Brain microvascular endothelial cell (primary cell): ENCODE results near the gene PURB.
"Not testable (repeated sequence)": the region's sequence is repeated elsewhere in the genome, so short reads cannot be mapped to it uniquely, and the experiment has no call there.

Source experiments
- DNase-seq: peaks from one replicate; pipeline ENCODE4 v3.0.0-alpha.2; 2020
- H3K27ac ChIP-seq: fragments of 250-450 bp; sonication (Bioruptor Pico); 2 replicates; pipeline ENCODE4 v1.5.1; 2020; ENCODE audit warnings: mild to moderate bottlenecking, moderate library complexity
- H3K27me3 ChIP-seq: fragments of 250-450 bp; sonication (Bioruptor Pico); replicated peaks from 2 replicates; pipeline ENCODE4 v1.5.1; 2020; ENCODE audit warnings: mild to moderate bottlenecking
- H3K36me3 ChIP-seq: fragments of 250-450 bp; sonication (Bioruptor Pico); replicated peaks from 2 replicates; pipeline ENCODE4 v1.5.1; 2020; ENCODE audit warnings: mild to moderate bottlenecking
- H3K4me3 ChIP-seq: 2 replicates; pipeline ENCODE4 v1.5.1; 2011; ENCODE audit warnings: low read depth, mild to moderate bottlenecking, control low read depth, low read length, moderate library complexity
- CTCF ChIP-seq: IDR thresholded peaks from 2 replicates; pipeline ENCODE4 v1.5.1; 2011; ENCODE audit warnings: low read depth, mild to moderate bottlenecking, moderate library complexity, low read length, control low read depth, inconsistent platforms; ENCODE audit errors: missing control alignments
- in situ Hi-C: cut with HindIII; loops from 2 replicates; pipeline ENCODE4 v1.10.0; 2017; ENCODE audit warnings: low sequenced_read_pairs, low pct_ligation_motif_present

PURB gene

DNA sequence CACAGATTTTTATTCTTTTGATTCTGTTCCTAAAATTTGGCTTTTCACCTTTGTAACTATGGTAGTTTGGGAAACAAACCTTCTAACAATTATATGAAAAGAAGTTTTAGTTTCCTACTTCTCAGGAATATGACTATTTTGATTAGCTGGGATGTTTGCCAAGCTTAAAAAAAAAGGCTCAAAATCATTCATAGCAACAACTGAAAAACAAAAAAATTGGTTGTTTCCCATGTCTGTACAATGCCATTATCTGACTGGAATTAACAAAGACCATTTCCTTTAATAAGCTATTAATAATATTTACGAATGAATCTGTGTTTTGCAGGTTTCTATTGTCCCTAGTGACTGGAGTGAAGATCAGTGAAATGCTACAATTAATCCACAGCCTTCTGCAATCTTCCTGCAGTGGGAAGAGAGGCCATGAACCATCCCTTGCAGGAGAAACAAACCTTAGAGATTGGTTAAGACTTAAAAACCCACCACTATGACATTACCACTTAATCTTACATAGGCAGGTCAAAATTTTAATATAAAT is 4.2 kb downstream of the PURB start:
- Histone ChIP-seq H3K27me3 (no peaks in the 10 kb centered on the region), H3K36me3 (peaks cover 6% of the 10 kb centered on the region), H3K27ac (peak overlapping the region; percentile 97), H3K4me3 (peak overlapping the region; percentile 78)
- no peak for TF ChIP-seq CTCF
- no peak for DNase-seq
- in situ Hi-C loops: no loop called here

DNA sequence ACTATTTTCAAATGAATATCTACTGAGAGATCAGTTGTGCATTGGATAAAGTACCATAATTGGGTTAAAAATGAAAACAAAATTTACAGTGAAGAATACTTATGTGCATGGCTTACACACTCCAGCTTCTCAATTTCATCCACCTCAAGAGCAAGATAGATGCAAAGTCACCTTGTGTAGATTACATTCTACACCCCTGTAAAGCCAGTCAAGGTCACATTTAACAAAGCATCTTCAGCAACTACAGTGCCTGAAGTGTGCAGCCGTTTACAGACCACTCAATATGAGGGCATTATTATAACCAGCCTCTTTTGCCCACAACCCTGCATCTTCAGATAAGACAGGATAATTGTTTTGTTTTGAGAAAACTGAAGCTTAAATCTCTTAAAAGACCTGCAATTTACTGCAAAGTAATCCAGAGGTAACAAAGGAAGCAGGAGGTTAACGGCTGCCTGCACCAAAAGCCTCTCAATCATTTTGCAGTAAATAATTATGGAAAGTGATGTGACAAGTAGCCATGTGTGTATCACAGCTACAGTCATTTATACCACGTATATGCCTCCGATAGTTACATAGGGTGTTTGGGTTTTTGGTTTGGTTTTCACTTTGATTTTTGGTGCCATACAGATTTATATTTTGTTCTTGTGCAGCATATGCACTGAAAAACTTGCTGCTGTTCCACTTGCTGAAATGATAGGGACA is 4.9 kb downstream of the PURB start:
- Histone ChIP-seq H3K36me3 (peaks cover 6% of the 10 kb centered on the region), H3K4me3 (peak overlapping the region; percentile 78), H3K27me3 (no peaks in the 10 kb centered on the region), H3K27ac (peak overlapping the region; percentile 97)
- no peak for DNase-seq
- in situ Hi-C loops: no loop called here
- no peak for TF ChIP-seq CTCF

DNA sequence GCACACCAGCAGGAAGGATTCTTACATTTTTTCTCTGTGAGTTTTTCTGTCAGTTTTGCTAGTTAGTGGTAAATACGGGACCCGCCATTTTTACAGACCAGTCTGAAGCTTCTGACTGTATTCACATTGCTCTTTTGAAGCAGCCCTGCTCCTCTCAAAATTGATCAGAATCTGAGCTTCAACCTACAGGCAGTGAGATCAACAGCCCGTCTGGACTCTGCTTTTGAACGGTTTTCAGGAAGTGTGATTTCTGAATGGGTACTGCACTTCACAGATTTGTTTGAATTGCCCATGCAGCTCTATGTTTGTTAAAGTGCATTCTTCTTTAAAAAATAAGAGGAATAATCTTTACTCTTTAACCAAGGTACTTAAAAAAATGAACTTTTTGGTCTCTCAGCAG is 8.9 kb downstream of the PURB start:
- Histone ChIP-seq H3K36me3 (peaks cover 2% of the 10 kb centered on the region), H3K4me3 (no peak overlapping the region), H3K27me3 (no peaks in the 10 kb centered on the region), H3K27ac (no peak overlapping the region)
- no peak for DNase-seq
- in situ Hi-C loops: no loop called here
- TF ChIP-seq CTCF: no peak

DNA sequence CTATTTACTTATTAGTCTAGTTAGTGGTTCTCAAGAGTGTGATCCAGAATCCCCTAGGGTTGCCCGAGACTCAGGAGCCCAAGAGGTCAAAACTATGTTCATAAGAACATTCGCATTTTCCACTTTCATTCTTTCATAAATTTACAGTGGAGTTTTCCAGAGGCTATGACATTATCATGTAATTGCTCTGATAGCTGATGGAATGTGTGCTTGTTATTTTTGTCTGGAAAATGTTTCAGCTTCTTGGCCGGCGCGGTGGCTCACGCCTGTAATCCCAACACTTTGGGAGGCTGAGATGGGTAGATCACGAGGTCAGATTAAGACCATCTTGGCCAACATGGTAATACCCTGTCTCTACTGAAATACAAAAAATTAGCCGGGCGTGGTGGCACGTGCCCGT is 10.1 kb downstream of the PURB start:
- in situ Hi-C loops: no loop called here
- no peaks in the 10 kb centered on the region for H3K27me3 ChIP-seq
- no peaks in the 10 kb centered on the region for H3K36me3 ChIP-seq
- H3K4me3 ChIP-seq: no peak overlapping the region
- no peak overlapping the region for H3K27ac ChIP-seq
- no peak for DNase-seq
- TF ChIP-seq CTCF: no peak

- Histone ChIP-seq H3K36me3 (no peaks in the 10 kb centered on the region), H3K27ac (no peak overlapping the region), H3K27me3 (no peaks in the 10 kb centered on the region), H3K4me3 (no peak overlapping the region)
- DNase-seq: no peak
- TF ChIP-seq CTCF: no peak
- in situ Hi-C loops: no loop called here
Observed at GRCh38 chr7:44872787-44873186, 12.5 kb downstream of the PURB start.

DNA sequence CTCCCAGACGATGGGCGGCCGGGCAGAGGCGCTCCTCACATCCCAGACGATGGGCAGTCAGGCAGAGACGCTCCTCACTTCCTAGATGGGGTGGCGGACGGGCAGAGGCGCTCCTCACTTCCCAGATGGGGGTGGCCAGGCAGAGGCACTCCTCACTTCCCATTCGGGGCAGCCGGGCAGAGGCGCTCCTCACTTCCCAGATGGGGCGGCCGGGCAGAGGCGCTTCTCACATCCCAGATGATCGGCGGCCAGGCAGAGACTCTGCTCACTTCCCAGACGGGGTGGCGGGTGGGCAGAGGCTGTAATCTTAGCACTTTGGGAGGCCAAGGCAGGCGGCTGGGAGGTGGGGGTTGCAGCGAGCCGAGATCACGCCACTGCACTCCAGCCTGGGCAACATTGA is 13.4 kb downstream of the PURB start:
- DNase-seq, H3K4me3 ChIP-seq, H3K27ac ChIP-seq, H3K27me3 ChIP-seq, H3K36me3 ChIP-seq, in situ Hi-C loops: not testable (repeated sequence)

GRCh38 chr7:44870780-44871179 is 14.6 kb downstream of the PURB start:
- H3K4me3 ChIP-seq, H3K36me3 ChIP-seq, H3K27ac ChIP-seq, in situ Hi-C loops, DNase-seq, H3K27me3 ChIP-seq: not testable (repeated sequence)

DNA sequence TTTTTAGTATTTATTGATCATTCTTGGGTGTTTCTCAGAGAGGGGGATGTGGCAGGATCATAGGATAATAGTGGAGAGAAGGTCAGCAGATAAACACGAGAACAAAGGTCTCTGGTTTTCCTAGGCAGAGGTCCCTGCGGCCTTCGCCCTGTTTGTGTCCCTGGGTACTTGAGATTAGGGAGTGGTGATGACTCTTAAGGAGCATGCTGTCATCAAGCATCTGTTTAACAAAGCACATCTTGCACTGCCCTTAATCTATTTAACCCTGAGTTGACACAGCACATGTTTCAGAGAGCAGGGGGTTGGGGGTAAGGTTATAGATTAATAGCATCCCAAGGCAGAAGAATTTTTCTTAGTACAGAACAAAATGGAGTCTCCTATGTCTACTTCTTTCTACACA is 15.0 kb downstream of the PURB start:
- H3K27me3 ChIP-seq, in situ Hi-C loops, H3K36me3 ChIP-seq, H3K27ac ChIP-seq, DNase-seq, H3K4me3 ChIP-seq: not testable (repeated sequence)
